ENCODE measurements around the gene CNTN3.

- TF ChIP-seq POLR2A (IDR thresholded peaks at IDR 0.05) (no peak), POLR2AphosphoS5 (IDR thresholded peaks at IDR 0.05) (no peak), CTCF (IDR thresholded peaks at IDR 0.05) (no peak)
Observed at GRCh38 chr3:74599564-74599963, 14.9 kb downstream of the CNTN3 start.
